22Rv1 (cell line): Measurements from ENCODE around the gene ENPP5.

Experiments
- CTCF ChIP-seq: fragments of 450-650 bp; IDR thresholded peaks from 2 replicates; pipeline ENCODE4 v1.5.1; 2017; ENCODE audit warnings: mild to moderate bottlenecking
- ZFX ChIP-seq: fragments of 450-650 bp; IDR thresholded peaks from 2 replicates; pipeline ENCODE4 v1.6.1; 2017; ENCODE audit warnings: antibody characterized with exemption, borderline replicate concordance

- TF ChIP-seq CTCF: no peak
- TF ChIP-seq ZFX: no peak
Measured at GRCh38 chr6:46174904-46175303, 4.1 kb upstream of the ENPP5 start.
